ENCODE measurements around the gene ITGB6.

DNA sequence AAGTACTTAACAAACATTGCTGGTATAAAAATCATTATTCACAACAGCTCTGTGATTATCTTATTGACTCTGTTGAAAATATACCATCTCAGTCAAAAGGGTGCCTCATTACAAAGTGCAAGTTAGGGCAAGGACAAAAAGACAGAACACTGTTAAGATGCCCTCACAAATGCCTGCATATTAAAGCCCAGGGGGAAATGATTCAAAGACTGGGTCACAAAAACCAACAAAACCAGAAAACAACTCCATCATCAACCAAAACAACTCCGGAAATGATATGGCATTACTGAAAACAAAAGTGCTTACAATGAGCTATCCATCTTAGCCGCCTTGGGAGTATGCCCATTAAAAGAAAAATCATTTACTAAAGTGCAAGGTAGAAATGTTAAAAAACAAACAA, 147.5 kb downstream of the ITGB6 start:
- TF ChIP-seq CTCF (IDR thresholded peaks at IDR 0.05; ENCODE audit: poor library complexity): no peak
- no peak for TF ChIP-seq EZH2 (IDR thresholded peaks at IDR 0.05; ENCODE audit: borderline replicate concordance)
